Stimulated activated CD8-positive, alpha-beta memory T cell treated with anti-CD3 and anti-CD28 coated beads, Interleukin-7, amount 100 ng/mL, for 4 hours (primary cell): ENCODE measurements around the gene VIP.
"Not testable (repeated sequence)": the region's sequence is repeated elsewhere in the genome, so short reads cannot be mapped to it uniquely, and the experiment has no call there.

Experiments used
- DNase-seq, 2 donors: peaks; one replicate each; pipeline ENCODE4 v3.0.0-alpha.2; 2020; ENCODE audit warnings: low read depth in 2 of 2

The VIP gene

GRCh38 chr6:152750694-152751093, at the start of gene VIP:
Gene VIP (plus strand): TSS chr6:152750797. CDS start chr6:152752178, 1,381 bp downstream.
- no peak for DNase-seq

- no peak for DNase-seq
Observed at GRCh38 chr6:152701081-152701862, 49.3 kb upstream of the VIP start.

- DNase-seq = no peak
Observed at GRCh38 chr6:152701863-152702401, 48.7 kb upstream of the VIP start.

- DNase-seq = not testable (repeated sequence)
Observed at GRCh38 chr6:152703750-152704149, 46.8 kb upstream of the VIP start.

- DNase-seq = no peak
Observed at GRCh38 chr6:152705327-152705726, 45.3 kb upstream of the VIP start.

GRCh38 chr6:152716322-152716721, 34.3 kb upstream of the VIP start:
- DNase-seq = no peak

GRCh38 chr6:152720974-152721373, 29.6 kb upstream of the VIP start:
- DNase-seq = no peak

GRCh38 chr6:152721956-152722355, 28.6 kb upstream of the VIP start:
- DNase-seq = no peak

GRCh38 chr6:152723398-152723797, 27.2 kb upstream of the VIP start:
- DNase-seq = no peak

GRCh38 chr6:152726313-152726712, 24.3 kb upstream of the VIP start:
- DNase-seq = no peak

- no peak for DNase-seq
Observed at GRCh38 chr6:152727507-152727906, 23.1 kb upstream of the VIP start.

GRCh38 chr6:152734630-152735029, 16.0 kb upstream of the VIP start:
- no peak for DNase-seq

GRCh38 chr6:152736687-152737273, 13.8 kb upstream of the VIP start:
- no peak for DNase-seq

GRCh38 chr6:152745509-152746171, 5.0 kb upstream of the VIP start:
- no peak for DNase-seq

- no peak for DNase-seq
Observed at GRCh38 chr6:152746172-152746553, 4.4 kb upstream of the VIP start.

- no peak for DNase-seq
Observed at GRCh38 chr6:152748843-152749242, 1.8 kb upstream of the VIP start.

- no peak for DNase-seq
Observed at GRCh38 chr6:152749336-152749735, 1.3 kb upstream of the VIP start.

GRCh38 chr6:152765331-152765730, 14.7 kb downstream of the VIP start:
- DNase-seq = no peak

- DNase-seq = no peak
Observed at GRCh38 chr6:152769159-152769558, 18.6 kb downstream of the VIP start.

- no peak for DNase-seq
Observed at GRCh38 chr6:152769993-152770392, 19.4 kb downstream of the VIP start.

- DNase-seq = no peak
Observed at GRCh38 chr6:152771061-152771687, 20.6 kb downstream of the VIP start.

- no peak for DNase-seq
Observed at GRCh38 chr6:152775428-152775827, 24.8 kb downstream of the VIP start.
